H1 (cell line): ENCODE measurements around the gene CACNA1C.

Experiments used
- CTCF ChIP-seq, 3 experiments: IDR thresholded peaks; 1 replicate in 2 of 3; 2 replicates in 1 of 3; pipeline versions ENCODE4 v1.5.1 to v1.6.1; 2011; ENCODE audit warnings: low read length in 3 of 3, mild to moderate bottlenecking in 3 of 3, inconsistent platforms in 2 of 3, low read depth in 1 of 3, moderate library complexity in 1 of 3; ENCODE audit not compliant: insufficient read depth in 1 of 3; ENCODE audit errors: control extremely low read depth in 1 of 3
- EZH2 ChIP-seq: fragments of 200-600 bp; sonication (generic); IDR thresholded peaks from 2 replicates; pipeline ENCODE4 v1.7.1; 2012; ENCODE audit warnings: low read depth, mild to moderate bottlenecking, moderate library complexity, low read length, inconsistent platforms; ENCODE audit not compliant: severe bottlenecking
- FOSL1 ChIP-seq: IDR thresholded peaks from 2 replicates; pipeline ENCODE4 v1.6.1; 2011; ENCODE audit warnings: mild to moderate bottlenecking, low read depth, low read length, moderate library complexity; ENCODE audit not compliant: insufficient read depth
- POLR2A ChIP-seq, 2 experiments: IDR thresholded peaks; 1 replicate in 1 of 2; 2 replicates in 1 of 2; pipeline ENCODE4 v1.6.1; 2011; ENCODE audit warnings: low read depth in 2 of 2, low read length in 2 of 2, mild to moderate bottlenecking in 2 of 2; ENCODE audit errors: control extremely low read depth in 1 of 2
- RFX5 ChIP-seq: IDR thresholded peaks from 2 replicates; pipeline ENCODE4 v1.6.1; 2011; ENCODE audit warnings: low read depth, low read length, improper control_type of control experiment, borderline replicate concordance

GRCh38 chr12:2145433-2145998 lies 92.7 kb downstream of the CACNA1C start:
- no peak for TF ChIP-seq RFX5
- no peak for TF ChIP-seq EZH2
- TF ChIP-seq POLR2A (IDR thresholded peaks at IDR 0.05; ENCODE audit: control extremely low read depth in 1 of 2, low read depth in 2 of 2, low read length in 2 of 2), result no peak
- TF ChIP-seq FOSL1, result no peak
- no peak for TF ChIP-seq CTCF (IDR thresholded peaks at IDR 0.05; ENCODE audit: control extremely low read depth in 1 of 3, insufficient read depth in 1 of 3, low read depth in 1 of 3, low read length in 3 of 3)
